K562 (cell line): ENCODE measurements around the gene LAPTM5. TPM values are rescaled to one million over a fixed set of nuclear protein-coding genes. Genes with fewer than 3 reads are reported as not detected.

Experiments used
- ATAC-seq: fragments of 200-7000 bp; cut with Tn5 transposase; 3 replicates; pipeline ENCODE4 v1.9.1; 2020; ENCODE audit warnings: moderate library complexity
- BruUV-seq: library from RNA; stranded (reverse); fragments of 400-500 nt; replicated peaks from 2 replicates; lab custom pipeline; 2021; lab: Mats Ljungman, UMichigan
- CTCF ChIA-PET: fragments of 300-600 bp; formaldehyde crosslinking; extraction: SDS; loops from one replicate; lab custom pipeline; 2021; ENCODE audit warnings: low intra/inter-chr PET ratio; lab: Yijun Ruan, JAX
- POLR2A ChIA-PET: fragments of 300-600, 350-650 bp; sonication (Branson Sonifier 250); formaldehyde crosslinking; extraction: SDS; loops from one replicate; lab custom pipeline; 2021; ENCODE audit warnings: antibody characterized with exemption, inconsistent platforms; lab: Yijun Ruan, JAX
- DNase-seq, 4 experiments: peaks; one replicate each; pipeline versions ENCODE4 v3.0.0 to v3.0.0-alpha.2; 2011 to 2018; ENCODE audit warnings: low spot score in 3 of 4, mixed read lengths in 3 of 4; ENCODE audit errors: extremely low read depth in 1 of 4
- FAIRE-seq: peaks from 2 replicates; lab custom pipeline; 2011; peaks lifted over from hg19 to GRCh38; lab: Jason Lieb, UNC
- H2AFZ ChIP-seq: 2 replicates; pipeline ENCODE4 v1.6.0; 2011; ENCODE audit warnings: low read depth, low read length, control low read depth, inconsistent platforms
- H3K27ac ChIP-seq: fragments of 200-600 bp; 3 replicates; pipeline ENCODE4 v1.8.0; 2011; ENCODE audit warnings: low read depth, mild to moderate bottlenecking, control low read depth, inconsistent platforms, low read length, moderate library complexity, mixed read lengths; ENCODE audit errors: extremely low read depth
- H3K27me3 ChIP-seq, 2 experiments: fragments of 300-600 bp in 1 of 2; 2 replicates in 1 of 2; 3 replicates in 1 of 2; pipeline versions ENCODE4 v1.6.0 to v1.8.0; 2011; ENCODE audit warnings: inconsistent platforms in 2 of 2, low read length in 2 of 2, mild to moderate bottlenecking in 1 of 2, mixed read lengths in 1 of 2, moderate library complexity in 1 of 2; ENCODE audit not compliant: control insufficient read depth in 2 of 2, insufficient read depth in 2 of 2
- H3K36me3 ChIP-seq: fragments of 300-600 bp; 3 replicates; pipeline ENCODE4 v1.8.0; 2011; ENCODE audit warnings: mild to moderate bottlenecking, low read length, inconsistent platforms; ENCODE audit not compliant: control insufficient read depth, insufficient read depth
- H3K4me1 ChIP-seq, 2 experiments: fragments of 200-600 bp in 1 of 2; replicated peaks in 1 of 2; 2 replicates in 1 of 2; 3 replicates in 1 of 2; pipeline versions ENCODE4 v1.5.1 to v1.8.0; 2011; ENCODE audit warnings: inconsistent platforms in 2 of 2, low read length in 2 of 2, mild to moderate bottlenecking in 1 of 2, mixed read lengths in 1 of 2, moderate library complexity in 1 of 2; ENCODE audit not compliant: control insufficient read depth in 2 of 2, insufficient read depth in 2 of 2
- H3K4me2 ChIP-seq: 2 replicates; pipeline ENCODE4 v1.6.1; 2011; ENCODE audit warnings: low read length, control low read depth, inconsistent platforms, mixed read lengths; ENCODE audit not compliant: insufficient read depth
- H3K4me3 ChIP-seq: fragments of 200-600 bp; sonication (generic), shearing (Covaris generic); 2 replicates; pipeline ENCODE4 v1.5.1; 2016; ENCODE audit warnings: control low read depth, inconsistent platforms
- H3K79me2 ChIP-seq: fragments of 200-600 bp; 3 replicates; pipeline ENCODE4 v1.8.0; 2011; ENCODE audit warnings: low read length, inconsistent platforms; ENCODE audit not compliant: control insufficient read depth, insufficient read depth
- H3K9ac ChIP-seq, 2 experiments: 2 replicates each; pipeline versions ENCODE4 v1.6.0 to v1.6.1; 2011; ENCODE audit warnings: low read depth in 2 of 2, low read length in 2 of 2, control low read depth in 1 of 2, inconsistent platforms in 1 of 2, mild to moderate bottlenecking in 1 of 2, mixed read lengths in 1 of 2; ENCODE audit not compliant: insufficient read depth in 1 of 2
- H3K9me1 ChIP-seq: one replicate; pipeline ENCODE4 v1.6.0; 2011; ENCODE audit warnings: inconsistent platforms, mild to moderate bottlenecking, low read length, moderate library complexity; ENCODE audit not compliant: control insufficient read depth, insufficient read depth
- H3K9me3 ChIP-seq: replicated peaks from 2 replicates; pipeline ENCODE4 v1.5.1; 2011; ENCODE audit warnings: low read depth, low read length, inconsistent platforms; ENCODE audit not compliant: control insufficient read depth, insufficient read depth
- H4K20me1 ChIP-seq: replicated peaks from 2 replicates; pipeline ENCODE4 v1.6.1; 2011; ENCODE audit warnings: low read length, inconsistent platforms, mixed read lengths; ENCODE audit not compliant: control insufficient read depth, insufficient read depth
- EHMT2 ChIP-seq: fragments of 450-650 bp; IDR thresholded peaks from 2 replicates; pipeline ENCODE4 v1.6.1; 2018; ENCODE audit warnings: antibody characterized with exemption
- HMG20B ChIP-seq: fragments of 250-450 bp; sonication (Bioruptor Pico); IDR thresholded peaks from 2 replicates; pipeline ENCODE4 v1.5.0; 2021; ENCODE audit warnings: mild to moderate bottlenecking
- JUN ChIP-seq, 2 experiments: sonication (generic) in 1 of 2; formaldehyde crosslinking in 1 of 2; IDR thresholded peaks; 2 replicates each; pipeline versions ENCODE4 v1.6.1 to v1.8.0; 2012 to 2022; ENCODE audit warnings: borderline replicate concordance in 2 of 2, mild to moderate bottlenecking in 2 of 2, improper control_type of control experiment in 1 of 2, low read depth in 1 of 2, low read length in 1 of 2, missing genetic modification reagents in 1 of 2
- KLF13 ChIP-seq: fragments of 450-650 bp; IDR thresholded peaks from 2 replicates; pipeline ENCODE4 v1.6.1; 2016; ENCODE audit warnings: missing genetic modification characterization, low read depth, mild to moderate bottlenecking, missing compliant biosample characterization, moderate library complexity, borderline replicate concordance
- MCM7 ChIP-seq, 2 experiments: fragments of 450-650 bp; IDR thresholded peaks; 2 replicates each; pipeline ENCODE4 v1.6.1; 2016 to 2018
- NCOA1 ChIP-seq: fragments of 450-650 bp; IDR thresholded peaks from 2 replicates; pipeline ENCODE4 v1.6.1; 2016; ENCODE audit warnings: low read depth
- POLR2G ChIP-seq: fragments of 200-400 bp; formaldehyde crosslinking; IDR thresholded peaks from 2 replicates; pipeline ENCODE4 v1.6.1; 2017; ENCODE audit warnings: low read depth, mild to moderate bottlenecking, antibody characterized with exemption, low read length, moderate library complexity
- RFX1 ChIP-seq: fragments of 450-650 bp; IDR thresholded peaks from 2 replicates; pipeline ENCODE4 v1.6.1; 2016; ENCODE audit warnings: mild to moderate bottlenecking, moderate library complexity
- RFX7 ChIP-seq: fragments of 250-450 bp; sonication (Bioruptor Pico); IDR thresholded peaks from 2 replicates; pipeline ENCODE4 v1.5.1; 2021; ENCODE audit warnings: mild to moderate bottlenecking
- ZKSCAN3 ChIP-seq: fragments of 250-450 bp; sonication (Bioruptor Pico); IDR thresholded peaks from 2 replicates; pipeline ENCODE4 v1.4.0; 2020
- ZNF668 ChIP-seq: fragments of 250-450 bp; sonication (Bioruptor Pico); IDR thresholded peaks from 2 replicates; pipeline ENCODE4 v1.8.0; 2022; ENCODE audit warnings: mild to moderate bottlenecking, inconsistent platforms
- ZNF707 ChIP-seq: fragments of 250-450 bp; sonication (Bioruptor Pico); conservative IDR thresholded peaks from 2 replicates; pipeline ENCODE4 v1.8.0; 2022; ENCODE audit warnings: inconsistent platforms, mild to moderate bottlenecking, moderate library complexity
- ZNF830 ChIP-seq: fragments of 250-450 bp; sonication (Bioruptor Pico); IDR thresholded peaks from 2 replicates; pipeline ENCODE4 v1.5.0; 2021; ENCODE audit warnings: mild to moderate bottlenecking
- WGBS: fragments of 100-300 bp; shearing (Covaris generic); methylation state at CpG from one replicate; pipeline ENCODE4 v1.1.6; 2016; ENCODE audit warnings: low coverage, mixed read lengths; ENCODE audit not compliant: insufficient coverage; ENCODE audit errors: missing lambda C conversion rate; 5-methylcytosine and 5-hydroxymethylcytosine counted together
- in situ Hi-C: fragments of 300-500 bp; cut with MboI; formaldehyde crosslinking; loops from 4 replicates; pipeline ENCODE4 v1.15.0; 2018; ENCODE audit warnings: inconsistent platforms, mixed read lengths
- intact Hi-C: fragments of 100-400 bp; cut with micrococcal nuclease; formaldehyde crosslinking; loops from 2 replicates; pipeline ENCODE4 v1.14.2; 2022
- polyA plus RNA-seq, 8 experiments: library from polyadenylated mRNA; depleted of rRNA in 4 of 8; stranded (reverse) in 5 of 8; unstranded in 3 of 8; fragments of >200 nt; fragmentation: Nextera tagmentation in 2 of 8; fragmentation: Illumina TruSeq in 1 of 8; extraction: Ambion mirVana in 2 of 8; extraction: Trizol in 1 of 8; gene quantifications; 2 replicates each; pipeline versions ENCODE4 v1.2.1 to v1.2.3, GENCODE V29; 2011 to 2014; ENCODE audit warnings: inconsistent platforms in 1 of 8, missing spikeins in 1 of 8
- total RNA-seq, 7 experiments: library from RNA; depleted of rRNA in 6 of 7; stranded (reverse); fragments of >200 nt in 6 of 7; fragmentation: Illumina TruSeq in 2 of 7; extraction: Trizol in 2 of 7; gene quantifications; 2 replicates each; pipeline versions ENCODE4 v1.2.1 to v1.2.3, GENCODE V29; 2011 to 2021; ENCODE audit warnings: low replicate concordance in 1 of 7
- TF ChIP-seq, protein P1 (sequence below): sonication (generic); formaldehyde crosslinking; IDR thresholded peaks from 2 replicates; pipeline ENCODE4 v1.8.0; 2022; ENCODE audit warnings: mild to moderate bottlenecking, missing genetic modification reagents, borderline replicate concordance
- TF ChIP-seq, protein P2 (sequence below): fragments of 250-450 bp; sonication (Bioruptor Pico); IDR thresholded peaks from 2 replicates; pipeline ENCODE4 v1.4.0; 2020; ENCODE audit warnings: borderline replicate concordance
- TF ChIP-seq, protein P3 (sequence below): IDR thresholded peaks from 2 replicates; pipeline ENCODE4 v1.6.1; 2011; ENCODE audit not compliant: insufficient read length; ENCODE audit errors: extremely low read depth

LAPTM5 gene
- total and polyA plus RNA-seq, 9 of the 15 experiments (the other 6 are each of a cell fraction or from before 2014, with no cell fraction given), result 2.4 to 47.3 (median 20.3) TPM

DNA sequence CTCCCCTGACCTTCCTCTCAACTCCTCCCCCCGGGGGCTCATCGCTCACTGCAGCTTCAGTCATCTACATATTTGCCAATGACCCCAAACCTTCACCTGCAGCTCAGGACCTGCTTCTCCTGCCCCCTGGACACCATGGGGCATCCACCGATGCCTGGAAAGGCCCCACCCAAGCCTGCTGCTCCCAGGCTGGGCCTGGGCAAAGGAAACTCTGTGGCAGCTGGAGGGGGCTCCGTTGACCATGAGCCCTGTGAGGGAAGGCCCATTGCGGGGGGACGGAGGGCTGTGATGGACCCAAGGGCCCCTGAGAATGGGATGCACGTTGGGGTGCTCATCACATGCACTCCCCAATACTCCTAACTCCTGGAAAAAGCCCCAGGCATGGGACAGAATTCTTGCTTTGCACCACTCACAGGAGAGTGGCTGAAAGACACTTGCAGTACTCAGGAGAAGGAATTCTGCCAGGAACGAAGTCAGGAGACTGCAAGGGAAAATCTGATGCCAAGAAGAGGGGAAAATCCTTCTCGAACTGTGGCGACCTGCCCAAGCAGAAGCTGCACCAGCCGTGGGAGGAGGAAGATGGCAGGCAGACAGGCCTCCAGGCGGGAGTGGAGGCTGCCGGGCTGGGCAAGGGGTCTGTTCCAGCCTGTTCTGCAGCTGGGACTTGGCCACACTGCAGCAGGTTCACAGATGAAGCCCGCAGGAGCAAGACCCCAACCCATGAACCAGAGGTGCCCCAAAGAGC is 52.6 kb downstream of the LAPTM5 start (continued):
- TF ChIP-seq KLF13, result no peak
- no peak for TF ChIP-seq NCOA1
- TF ChIP-seq, protein P1, sequence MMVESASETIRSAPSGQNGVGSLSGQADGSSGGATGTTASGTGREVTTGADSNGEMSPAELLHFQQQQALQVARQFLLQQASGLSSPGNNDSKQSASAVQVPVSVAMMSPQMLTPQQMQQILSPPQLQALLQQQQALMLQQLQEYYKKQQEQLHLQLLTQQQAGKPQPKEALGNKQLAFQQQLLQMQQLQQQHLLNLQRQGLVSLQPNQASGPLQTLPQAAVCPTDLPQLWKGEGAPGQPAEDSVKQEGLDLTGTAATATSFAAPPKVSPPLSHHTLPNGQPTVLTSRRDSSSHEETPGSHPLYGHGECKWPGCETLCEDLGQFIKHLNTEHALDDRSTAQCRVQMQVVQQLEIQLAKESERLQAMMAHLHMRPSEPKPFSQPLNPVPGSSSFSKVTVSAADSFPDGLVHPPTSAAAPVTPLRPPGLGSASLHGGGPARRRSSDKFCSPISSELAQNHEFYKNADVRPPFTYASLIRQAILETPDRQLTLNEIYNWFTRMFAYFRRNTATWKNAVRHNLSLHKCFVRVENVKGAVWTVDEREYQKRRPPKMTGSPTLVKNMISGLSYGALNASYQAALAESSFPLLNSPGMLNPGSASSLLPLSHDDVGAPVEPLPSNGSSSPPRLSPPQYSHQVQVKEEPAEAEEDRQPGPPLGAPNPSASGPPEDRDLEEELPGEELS (CRISPR knock-in tag), result no peak

DNA sequence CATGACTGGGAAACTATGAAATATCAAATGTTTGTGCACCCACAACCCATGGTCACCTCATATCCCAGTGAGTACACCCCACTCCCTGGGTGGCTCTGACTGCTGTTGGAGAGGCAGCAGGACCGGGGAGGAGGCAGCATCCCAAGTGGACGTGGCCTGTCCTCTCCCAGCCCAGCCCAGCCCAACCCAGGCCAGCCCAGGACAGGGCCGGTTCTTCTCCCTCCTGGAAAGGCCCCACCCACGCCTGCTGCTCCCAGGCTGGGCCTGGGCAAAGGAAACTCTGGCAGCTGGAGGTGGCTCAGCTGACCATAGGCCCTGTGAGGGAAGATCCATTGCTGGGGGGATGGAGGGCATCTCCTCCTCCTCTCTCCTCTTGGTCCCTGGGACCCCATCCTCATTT is 53.3 kb downstream of the LAPTM5 start:
- no peaks in the 10 kb centered on the region for H3K36me3 ChIP-seq
- POLR2A ChIA-PET, result interaction anchor here (0.7 kb wide), 1 partner anchor 24 kb away, joined by 3 read pairs; no protein-coding TSS in a partner anchor
- WGBS, result 0% methylated on average over 4 of the region's 4 CpGs
- H2AFZ ChIP-seq, result no peak overlapping the region
- FAIRE-seq (no peak), ATAC-seq (no peak), DNase-seq (no peak)
- no peaks in the 10 kb centered on the region for H3K79me2 ChIP-seq
- H3K27me3 ChIP-seq, result peaks cover 10 to 35% of the 10 kb centered on the region in 2 experiments; a peak in 4 of 5 replicates
- H3K27ac ChIP-seq, result no peak overlapping the region
- H3K9ac ChIP-seq, result no peak overlapping the region
- CTCF ChIA-PET, result no interaction called here
- H3K4me3 ChIP-seq, result no peak overlapping the region
- BruUV-seq, result no TSS peak
- no peaks in the 10 kb centered on the region; the same call in 1 of the 2 replicates for H3K9me3 ChIP-seq
- no peak overlapping the region for H3K4me2 ChIP-seq
- H3K9me1 ChIP-seq, result no peaks in the 10 kb centered on the region
- H3K4me1 ChIP-seq, result peaks cover 0 to 6% of the 10 kb centered on the region in 2 experiments; a peak in 3 of 5 replicates
- intact Hi-C loops, result loop anchor here (10.0 kb wide), 3 partner anchors 1009 to 1329 kb away; no protein-coding TSS in a partner anchor
- in situ Hi-C loops, result loop anchor here (10.0 kb wide), 1 partner anchor 1479 kb away; no protein-coding TSS in a partner anchor
- 0 out of 2 replicates have a peak, but pooled peaks cover 4% of the 10 kb centered on the region for H4K20me1 ChIP-seq
- TF ChIP-seq EHMT2 (no peak), HMG20B (CRISPR knock-in tag) (no peak), ZNF707 (no peak), ZNF830 (CRISPR knock-in tag) (no peak), POLR2G (no peak), MCM7 (IDR thresholded peaks at IDR 0.05) (no peak), ZKSCAN3 (CRISPR knock-in tag) (no peak), RFX7 (CRISPR knock-in tag) (no peak), JUN (IDR thresholded peaks at IDR 0.05; ENCODE audit: borderline replicate concordance, low read depth, low read length) (no peak), JUN (CRISPR knock-in tag; IDR thresholded peaks at IDR 0.05; ENCODE audit: borderline replicate concordance) (no peak), ZNF668 (CRISPR knock-in tag) (no peak), RFX1 (no peak)
- TF ChIP-seq, protein P2, sequence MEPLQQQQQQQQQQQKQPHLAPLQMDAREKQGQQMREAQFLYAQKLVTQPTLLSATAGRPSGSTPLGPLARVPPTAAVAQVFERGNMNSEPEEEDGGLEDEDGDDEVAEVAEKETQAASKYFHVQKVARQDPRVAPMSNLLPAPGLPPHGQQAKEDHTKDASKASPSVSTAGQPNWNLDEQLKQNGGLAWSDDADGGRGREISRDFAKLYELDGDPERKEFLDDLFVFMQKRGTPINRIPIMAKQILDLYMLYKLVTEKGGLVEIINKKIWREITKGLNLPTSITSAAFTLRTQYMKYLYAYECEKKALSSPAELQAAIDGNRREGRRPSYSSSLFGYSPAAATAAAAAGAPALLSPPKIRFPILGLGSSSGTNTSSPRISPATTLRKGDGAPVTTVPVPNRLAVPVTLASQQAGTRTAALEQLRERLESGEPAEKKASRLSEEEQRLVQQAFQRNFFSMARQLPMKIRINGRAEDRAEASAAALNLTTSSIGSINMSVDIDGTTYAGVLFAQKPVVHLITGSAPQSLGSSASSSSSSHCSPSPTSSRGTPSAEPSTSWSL (CRISPR knock-in tag), result no peak
- TF ChIP-seq, protein P3, sequence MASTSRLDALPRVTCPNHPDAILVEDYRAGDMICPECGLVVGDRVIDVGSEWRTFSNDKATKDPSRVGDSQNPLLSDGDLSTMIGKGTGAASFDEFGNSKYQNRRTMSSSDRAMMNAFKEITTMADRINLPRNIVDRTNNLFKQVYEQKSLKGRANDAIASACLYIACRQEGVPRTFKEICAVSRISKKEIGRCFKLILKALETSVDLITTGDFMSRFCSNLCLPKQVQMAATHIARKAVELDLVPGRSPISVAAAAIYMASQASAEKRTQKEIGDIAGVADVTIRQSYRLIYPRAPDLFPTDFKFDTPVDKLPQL, result no peak
